ENCODE results near the gene PANK1. TPM values are rescaled to one million over a fixed set of nuclear protein-coding genes. Genes with fewer than 3 reads are reported as not detected.

PANK1 gene
- total and polyA plus RNA-seq, 2 donors (not counting 3 experiments of a cell fraction or from before 2014, with no cell fraction given), result 2.0 to 6.3 TPM

DNA sequence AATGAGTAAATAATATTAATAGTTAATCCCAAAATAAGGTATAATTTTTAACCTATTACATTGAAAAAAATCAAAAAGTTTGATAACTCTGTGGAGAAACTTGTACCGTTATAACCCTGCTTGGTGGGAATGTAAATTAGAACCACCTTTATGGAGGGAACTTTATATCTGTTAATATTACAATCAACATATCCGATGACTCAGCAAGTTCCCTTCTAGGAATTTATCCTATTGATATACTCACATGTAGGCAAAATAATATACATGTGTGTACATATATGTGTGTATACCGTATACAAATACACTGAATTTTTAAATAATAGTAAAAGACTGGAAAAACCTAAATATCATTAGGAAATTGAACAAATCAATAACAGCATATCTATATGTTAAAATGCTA is 54.7 kb downstream of the PANK1 start:
- Histone ChIP-seq H3K27me3 (ENCODE audit: control insufficient read depth in 2 of 2, insufficient read depth in 2 of 2, low read length in 2 of 2) (no peaks in the 10 kb centered on the region), H3K9ac (replicated peaks; ENCODE audit: extremely low read depth, insufficient read depth, low read length) (no peak overlapping the region), H3K4me2 (ENCODE audit: insufficient read depth, low read length) (no peak overlapping the region), H3K9me1 (replicated peaks; ENCODE audit: control insufficient read depth, extremely low read depth, insufficient read depth, low read length) (no peaks in the 10 kb centered on the region), H2AFZ (ENCODE audit: low read depth, low read length) (no peak overlapping the region), H4K20me1 (replicated peaks; ENCODE audit: control insufficient read depth, extremely low read depth, insufficient read depth, low read length) (no peaks in the 10 kb centered on the region), H3K9me3 (replicated peaks; ENCODE audit: control insufficient read depth, insufficient read depth, low read length) (no peaks in the 10 kb centered on the region), H3K4me3 (replicated peaks in 1 of 3; ENCODE audit: insufficient read depth in 1 of 3, low read depth in 1 of 3, low read length in 3 of 3) (no peak overlapping the region), H3K27ac (ENCODE audit: insufficient read depth, low read depth, low read length) (no peak overlapping the region), H3K79me2 (ENCODE audit: control insufficient read depth, insufficient read depth, low read length) (no peaks in the 10 kb centered on the region), H3K36me3 (ENCODE audit: control insufficient read depth in 2 of 2, extremely low read depth in 1 of 2, insufficient read depth in 2 of 2, low read length in 2 of 2) (peaks cover 0 to 2% of the 10 kb centered on the region in 2 experiments), H3K4me1 (ENCODE audit: control insufficient read depth, extremely low read depth, insufficient read depth, low read length) (peaks cover 8% of the 10 kb centered on the region)
- POLR2A ChIA-PET, result no interaction called here
- CTCF ChIA-PET, result no interaction called here
- dilution Hi-C loops (cut with MboI; ENCODE audit: extremely low pct_ligation_motif_present, low sequenced_read_pairs), result no loop called here
- DNase-seq (ENCODE audit: low read depth, low spot score), result no peak
- TF ChIP-seq JUN (IDR thresholded peaks at IDR 0.05; ENCODE audit: borderline replicate concordance, insufficient read depth, insufficient read length, low read depth) (no peak), MYC (IDR thresholded peaks at IDR 0.05; ENCODE audit: low read depth, low read length) (no peak), POLR2A (IDR thresholded peaks at IDR 0.05; ENCODE audit: low read depth, low read length) (no peak), POLR2AphosphoS5 (IDR thresholded peaks at IDR 0.05; ENCODE audit: insufficient read depth, low read depth, low read length) (no peak), EZH2 (IDR thresholded peaks at IDR 0.05; ENCODE audit: borderline replicate concordance, low read depth, low read length, severe bottlenecking) (no peak), GATA2 (IDR thresholded peaks at IDR 0.05; ENCODE audit: insufficient read depth, insufficient read length, low read depth, low read length) (no peak), FOS (IDR thresholded peaks at IDR 0.05; ENCODE audit: borderline replicate concordance, insufficient read depth, low read length) (no peak)
- TF ChIP-seq, protein P1, sequence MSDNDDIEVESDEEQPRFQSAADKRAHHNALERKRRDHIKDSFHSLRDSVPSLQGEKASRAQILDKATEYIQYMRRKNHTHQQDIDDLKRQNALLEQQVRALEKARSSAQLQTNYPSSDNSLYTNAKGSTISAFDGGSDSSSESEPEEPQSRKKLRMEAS (IDR thresholded peaks at IDR 0.05; ENCODE audit: insufficient read depth, insufficient read length), result no peak
- TF ChIP-seq, protein P2, sequence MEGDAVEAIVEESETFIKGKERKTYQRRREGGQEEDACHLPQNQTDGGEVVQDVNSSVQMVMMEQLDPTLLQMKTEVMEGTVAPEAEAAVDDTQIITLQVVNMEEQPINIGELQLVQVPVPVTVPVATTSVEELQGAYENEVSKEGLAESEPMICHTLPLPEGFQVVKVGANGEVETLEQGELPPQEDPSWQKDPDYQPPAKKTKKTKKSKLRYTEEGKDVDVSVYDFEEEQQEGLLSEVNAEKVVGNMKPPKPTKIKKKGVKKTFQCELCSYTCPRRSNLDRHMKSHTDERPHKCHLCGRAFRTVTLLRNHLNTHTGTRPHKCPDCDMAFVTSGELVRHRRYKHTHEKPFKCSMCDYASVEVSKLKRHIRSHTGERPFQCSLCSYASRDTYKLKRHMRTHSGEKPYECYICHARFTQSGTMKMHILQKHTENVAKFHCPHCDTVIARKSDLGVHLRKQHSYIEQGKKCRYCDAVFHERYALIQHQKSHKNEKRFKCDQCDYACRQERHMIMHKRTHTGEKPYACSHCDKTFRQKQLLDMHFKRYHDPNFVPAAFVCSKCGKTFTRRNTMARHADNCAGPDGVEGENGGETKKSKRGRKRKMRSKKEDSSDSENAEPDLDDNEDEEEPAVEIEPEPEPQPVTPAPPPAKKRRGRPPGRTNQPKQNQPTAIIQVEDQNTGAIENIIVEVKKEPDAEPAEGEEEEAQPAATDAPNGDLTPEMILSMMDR (IDR thresholded peaks at IDR 0.05; ENCODE audit: extremely low read depth in 1 of 2, insufficient read depth in 1 of 2, low read depth in 1 of 2, low read length in 2 of 2), result no peak
- intact Hi-C loops (cut with micrococcal nuclease), result no loop called here
- BruUV-seq (replicated peaks), result no TSS peak
- FAIRE-seq, result no peak

Data from endothelial cell of umbilical vein (primary cell).